Panc1 (cell line): ENCODE data around the gene DNASE1L2. TPM values are rescaled to one million over a fixed set of nuclear protein-coding genes. Genes with fewer than 3 reads are reported as not detected.

Experiments used
- ATAC-seq: fragments of 200-7000 bp; cut with Tn5 transposase; 2 replicates; pipeline ENCODE4 v1.9.1; 2020; ENCODE audit warnings: mild to moderate bottlenecking, moderate library complexity
- BruUV-seq: library from RNA; stranded (reverse); fragments of 400-500 nt; replicated peaks from 2 replicates; lab custom pipeline; 2021; lab: Mats Ljungman, UMichigan
- CTCF ChIA-PET: fragments of 300-600 bp; sonication (Branson Sonifier 250); formaldehyde crosslinking; loops from one replicate; lab custom pipeline; 2022; ENCODE audit warnings: antibody characterized with exemption; lab: Charles Lee
- POLR2A ChIA-PET: fragments of 300-600 bp; sonication (Branson Sonifier 250); formaldehyde crosslinking; loops from one replicate; lab custom pipeline; 2022; ENCODE audit warnings: antibody characterized with exemption; lab: Charles Lee
- DNase-seq: peaks from one replicate; pipeline ENCODE4 v3.0.0-alpha.2; 2010; ENCODE audit warnings: low read depth, low spot score
- H3K27ac ChIP-seq: 2 replicates; pipeline ENCODE4 v1.5.1; 2011; ENCODE audit warnings: mild to moderate bottlenecking, low read length, inconsistent platforms
- H3K27me3 ChIP-seq: fragments of 200-500 bp; sonication (Bioruptor generic); 2 replicates; pipeline ENCODE4 v1.6.0; 2014; ENCODE audit warnings: low read length, inconsistent platforms; ENCODE audit not compliant: control insufficient read depth, insufficient read depth
- H3K36me3 ChIP-seq: fragments of 200-500 bp; sonication (Bioruptor generic); 2 replicates; pipeline ENCODE4 v1.5.1; 2014; ENCODE audit warnings: inconsistent platforms, mild to moderate bottlenecking, low read length, moderate library complexity; ENCODE audit not compliant: control insufficient read depth, insufficient read depth
- H3K4me1 ChIP-seq: 2 replicates; pipeline ENCODE4 v1.5.1; 2011; ENCODE audit warnings: inconsistent platforms, mild to moderate bottlenecking, low read length, moderate library complexity; ENCODE audit not compliant: control insufficient read depth, insufficient read depth
- H3K4me3 ChIP-seq, 2 experiments: 2 replicates each; pipeline ENCODE4 v1.5.1; 2011 to 2012; ENCODE audit warnings: low read depth in 2 of 2, low read length in 2 of 2, mild to moderate bottlenecking in 2 of 2, inconsistent platforms in 1 of 2, moderate library complexity in 1 of 2
- H3K9me3 ChIP-seq: fragments of 200-500 bp; sonication (Bioruptor generic); 2 replicates; pipeline ENCODE4 v1.5.1; 2014; ENCODE audit warnings: low read depth, mild to moderate bottlenecking, inconsistent platforms, low read length, moderate library complexity; ENCODE audit not compliant: control insufficient read depth, insufficient read depth
- CTCF ChIP-seq: fragments of 450-650 bp; IDR thresholded peaks from 2 replicates; pipeline ENCODE4 v1.5.1; 2017; ENCODE audit warnings: mild to moderate bottlenecking
- POLR2AphosphoS5 ChIP-seq: IDR thresholded peaks from 2 replicates; pipeline ENCODE4 v1.6.1; 2012; ENCODE audit warnings: mild to moderate bottlenecking, low read depth, low read length, moderate library complexity
- REST ChIP-seq, 2 experiments: IDR thresholded peaks; 2 replicates each; pipeline ENCODE4 v1.6.1; 2011 to 2012; ENCODE audit warnings: low read depth in 2 of 2, control low read depth in 1 of 2, low read length in 1 of 2, mild to moderate bottlenecking in 1 of 2, moderate library complexity in 1 of 2; ENCODE audit not compliant: insufficient read depth in 1 of 2
- SIN3A ChIP-seq: IDR thresholded peaks from 2 replicates; pipeline ENCODE4 v1.6.1; 2012; ENCODE audit warnings: low read depth, mild to moderate bottlenecking, low read length, moderate library complexity, borderline replicate concordance; ENCODE audit not compliant: insufficient read depth
- TCF7L2 ChIP-seq: IDR thresholded peaks from 2 replicates; pipeline ENCODE4 v1.6.1; 2011; ENCODE audit warnings: mild to moderate bottlenecking, low read depth, low read length, inconsistent platforms
- in situ Hi-C: cut with HindIII; loops from 2 replicates; pipeline ENCODE4 v1.10.0; 2016; ENCODE audit warnings: low sequenced_read_pairs, low pct_unique_long_range_greater_than_20kb
- intact Hi-C: fragments of 100-400 bp; cut with micrococcal nuclease; formaldehyde crosslinking; loops from one replicate; pipeline ENCODE4 v1.10.0; 2022; ENCODE audit not compliant: unreplicated experiment
- total RNA-seq: library from RNA; stranded (reverse); gene quantifications from one replicate; pipeline ENCODE4 v1.2.1, GENCODE V29; 2021; ENCODE audit not compliant: unreplicated experiment

DNASE1L2 gene
- total RNA-seq, 1 experiment from 2014 or later, result 4.4 TPM

- H3K27ac ChIP-seq, result no peak overlapping the region
- no peak for TF ChIP-seq TCF7L2
- TF ChIP-seq CTCF, result no peak
- no peak for TF ChIP-seq SIN3A
- TF ChIP-seq POLR2AphosphoS5, result no peak
- no peak for TF ChIP-seq REST (IDR thresholded peaks at IDR 0.05; ENCODE audit: insufficient read depth in 1 of 2, low read depth in 2 of 2, low read length in 1 of 2)
- H3K9me3 ChIP-seq, result no peaks in the 10 kb centered on the region
- intact Hi-C loops (no loop called here), in situ Hi-C loops (no loop called here)
- ATAC-seq (no peak), DNase-seq (no peak)
- no peak overlapping the region for H3K4me3 ChIP-seq
- H3K36me3 ChIP-seq, result no peaks in the 10 kb centered on the region
- ChIA-PET CTCF (no interaction called here), POLR2A (no interaction called here)
- H3K4me1 ChIP-seq, result no peaks in the 10 kb centered on the region
- no TSS peak for BruUV-seq
- no peaks in the 10 kb centered on the region for H3K27me3 ChIP-seq
Measured at GRCh38 chr16:2280461-2280860, 44.2 kb downstream of the DNASE1L2 start.

- Histone ChIP-seq H3K9me3 (no peaks in the 10 kb centered on the region), H3K4me3 (no peak overlapping the region), H3K27me3 (no peaks in the 10 kb centered on the region), H3K36me3 (no peaks in the 10 kb centered on the region), H3K4me1 (no peaks in the 10 kb centered on the region), H3K27ac (no peak overlapping the region)
- intact Hi-C loops, result no loop called here
- in situ Hi-C loops, result no loop called here
- BruUV-seq, result no TSS peak
- ChIA-PET POLR2A (no interaction called here), CTCF (no interaction called here)
- peak; percentile 70 to 73 for TF ChIP-seq REST (IDR thresholded peaks at IDR 0.05; ENCODE audit: insufficient read depth in 1 of 2, low read depth in 2 of 2, low read length in 1 of 2)
- no peak for TF ChIP-seq SIN3A
- no peak for ATAC-seq
- DNase-seq, result no peak
Measured at GRCh38 chr16:2280981-2281542, 44.8 kb downstream of the DNASE1L2 start.
